Nephron (organoid): ENCODE results near the gene PIGQ.

Experiments
- H3K27ac Mint-ChIP-seq, 3 experiments: 2 replicates each; pipeline ENCODE4 v1.8.0; 2020; ENCODE audit warnings: mixed read lengths in 3 of 3, mild to moderate bottlenecking in 2 of 3, moderate library complexity in 1 of 3
- H3K27me3 Mint-ChIP-seq: 2 replicates; pipeline ENCODE4 v1.8.0; 2021; ENCODE audit warnings: low read depth, mild to moderate bottlenecking, moderate library complexity, mixed read lengths
- H3K36me3 Mint-ChIP-seq: 2 replicates; pipeline ENCODE4 v1.8.0; 2020; ENCODE audit warnings: low read depth, mixed read lengths
- H3K4me1 Mint-ChIP-seq: 2 replicates; pipeline ENCODE4 v1.8.0; 2020; ENCODE audit warnings: mixed read lengths
- H3K4me3 Mint-ChIP-seq, 3 experiments: 2 replicates each; pipeline ENCODE4 v1.8.0; 2020; ENCODE audit warnings: mild to moderate bottlenecking in 3 of 3, mixed read lengths in 3 of 3, moderate library complexity in 2 of 3
- H3K9me3 Mint-ChIP-seq: 2 replicates; pipeline ENCODE4 v1.8.0; 2020; ENCODE audit warnings: mixed read lengths
- TF ChIP-seq, protein P1 (sequence below), 3 experiments: fragments of 200-600 bp; sonication (generic); IDR thresholded peaks; one replicate each; pipeline ENCODE4 v1.5.0; 2021; ENCODE audit warnings: antibody characterized with exemption in 3 of 3; ENCODE audit not compliant: unreplicated experiment in 3 of 3

Gene PIGQ

DNA sequence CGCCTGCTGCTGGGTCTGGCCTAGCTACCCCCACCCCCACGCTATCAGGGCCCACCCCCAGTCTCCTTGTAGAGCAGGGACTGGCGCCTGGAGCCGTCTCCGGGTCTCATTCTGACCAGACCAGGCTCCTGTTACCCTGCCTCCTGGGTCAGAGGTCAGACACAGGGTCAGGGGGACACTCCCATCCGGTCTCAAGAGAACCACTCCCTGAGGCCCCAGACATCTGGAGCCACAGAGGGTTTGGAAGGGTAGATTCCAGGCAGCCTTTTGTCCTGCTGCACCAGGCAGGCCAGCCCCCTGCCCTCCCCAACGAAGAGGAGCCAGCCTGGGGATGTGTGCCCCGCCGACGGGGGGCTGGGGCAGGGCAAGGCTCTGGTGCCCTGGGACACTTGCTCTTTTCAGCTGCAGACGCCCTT lies 60.1 kb downstream of the PIGQ start:
- TF ChIP-seq, protein P1, sequence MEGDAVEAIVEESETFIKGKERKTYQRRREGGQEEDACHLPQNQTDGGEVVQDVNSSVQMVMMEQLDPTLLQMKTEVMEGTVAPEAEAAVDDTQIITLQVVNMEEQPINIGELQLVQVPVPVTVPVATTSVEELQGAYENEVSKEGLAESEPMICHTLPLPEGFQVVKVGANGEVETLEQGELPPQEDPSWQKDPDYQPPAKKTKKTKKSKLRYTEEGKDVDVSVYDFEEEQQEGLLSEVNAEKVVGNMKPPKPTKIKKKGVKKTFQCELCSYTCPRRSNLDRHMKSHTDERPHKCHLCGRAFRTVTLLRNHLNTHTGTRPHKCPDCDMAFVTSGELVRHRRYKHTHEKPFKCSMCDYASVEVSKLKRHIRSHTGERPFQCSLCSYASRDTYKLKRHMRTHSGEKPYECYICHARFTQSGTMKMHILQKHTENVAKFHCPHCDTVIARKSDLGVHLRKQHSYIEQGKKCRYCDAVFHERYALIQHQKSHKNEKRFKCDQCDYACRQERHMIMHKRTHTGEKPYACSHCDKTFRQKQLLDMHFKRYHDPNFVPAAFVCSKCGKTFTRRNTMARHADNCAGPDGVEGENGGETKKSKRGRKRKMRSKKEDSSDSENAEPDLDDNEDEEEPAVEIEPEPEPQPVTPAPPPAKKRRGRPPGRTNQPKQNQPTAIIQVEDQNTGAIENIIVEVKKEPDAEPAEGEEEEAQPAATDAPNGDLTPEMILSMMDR (IDR thresholded peaks at IDR 0.05; ENCODE audit: unreplicated experiment in 3 of 3), result no peak
- peak overlapping the region in 1 of 3 experiments; percentile 76 for H3K27ac Mint-ChIP-seq
- H3K36me3 Mint-ChIP-seq, result peaks cover 13% of the 10 kb centered on the region
- peak overlapping the region in 1 of 3 experiments; percentile 59 for H3K4me3 Mint-ChIP-seq
- H3K9me3 Mint-ChIP-seq, result no peaks in the 10 kb centered on the region
- H3K4me1 Mint-ChIP-seq, result peaks cover 10% of the 10 kb centered on the region
- H3K27me3 Mint-ChIP-seq, result no peaks in the 10 kb centered on the region

DNA sequence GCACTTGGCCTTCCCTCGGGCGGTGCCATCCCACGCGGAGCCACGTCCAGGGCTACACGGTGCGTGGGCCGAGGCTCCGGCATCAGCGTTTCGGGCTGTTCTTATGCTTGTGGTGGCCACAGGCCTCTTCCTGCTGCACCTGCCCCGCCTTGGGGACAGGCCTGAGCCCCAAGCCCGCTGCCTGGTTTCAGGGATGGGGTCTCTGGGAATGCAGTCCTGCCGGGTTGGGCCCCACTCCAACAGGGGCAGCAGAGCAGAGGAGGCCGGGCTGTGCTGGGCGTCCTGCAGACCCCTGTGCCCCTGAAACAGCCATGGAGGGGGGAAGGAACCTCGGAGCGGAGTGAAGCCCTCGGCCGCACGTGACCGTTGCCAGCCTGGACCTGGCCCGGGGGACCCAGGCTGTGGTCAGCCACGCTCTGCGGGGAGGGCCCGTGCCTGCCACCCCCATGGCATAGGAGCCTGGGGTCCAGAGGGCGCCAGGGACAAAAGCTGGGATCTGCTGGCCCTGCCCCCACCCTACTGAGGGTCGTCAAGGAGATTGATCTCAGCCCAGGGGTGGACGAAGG lies 60.6 kb downstream of the PIGQ start:
- peak overlapping the region in 1 of 3 experiments; percentile 76 for H3K27ac Mint-ChIP-seq

DNA sequence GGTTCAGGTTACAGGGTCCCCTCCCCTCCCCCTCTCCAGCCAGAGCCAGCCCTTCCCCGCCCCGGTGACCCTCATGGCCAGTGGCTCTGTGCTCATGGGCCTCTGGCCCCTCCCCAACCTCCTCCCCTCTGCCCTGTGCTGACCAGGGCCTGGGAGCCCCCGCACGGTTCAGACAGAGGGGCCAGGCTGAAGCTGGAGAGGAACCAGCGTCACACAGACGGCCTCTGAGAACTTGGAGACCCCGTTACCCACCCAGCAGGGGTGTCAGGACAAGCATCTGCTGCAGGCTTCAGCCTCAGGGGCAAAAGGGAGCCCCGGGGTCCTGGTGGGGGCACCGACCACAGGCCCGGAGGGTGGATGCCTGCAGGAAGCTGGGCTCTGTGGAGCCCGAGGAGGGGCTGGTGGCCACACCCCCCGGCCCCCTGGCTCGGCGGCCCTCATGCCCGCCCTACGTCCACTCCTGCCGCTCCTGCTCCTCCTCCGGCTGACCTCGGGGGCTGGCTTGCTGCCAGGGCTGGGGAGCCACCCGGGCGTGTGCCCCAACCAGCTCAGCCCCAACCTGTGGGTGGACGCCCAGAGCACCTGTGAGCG lies 61.1 kb downstream of the PIGQ start, which contains the start of gene WFIKKN1:
Gene WFIKKN1, plus strand, starts transcription at position 171 of the 591 bp plus-strand sequence. Its CDS starts 269 bp downstream, at position 440.
- Mint-ChIP-seq H3K4me3 (peak within 1 kb of the TSS in 2 of 3 experiments; percentile 56 to 71), H3K9me3 (no peaks in the 10 kb centered on the region), H3K27me3 (no peaks in the 10 kb centered on the region), H3K27ac (peak within 1 kb of the TSS in 1 of 3 experiments; percentile 76), H3K36me3 (peaks cover 13% of the 10 kb centered on the region), H3K4me1 (peaks cover 10% of the 10 kb centered on the region)
- TF ChIP-seq, protein P1 (IDR thresholded peaks at IDR 0.05; ENCODE audit: unreplicated experiment in 3 of 3), result no peak

More for the DNA sequence above, 60.6 kb downstream of the PIGQ start:
- Mint-ChIP-seq H3K9me3 (no peaks in the 10 kb centered on the region), H3K36me3 (peaks cover 13% of the 10 kb centered on the region), H3K4me1 (peaks cover 10% of the 10 kb centered on the region), H3K4me3 (peak overlapping the region in 1 of 3 experiments; percentile 51), H3K27me3 (no peaks in the 10 kb centered on the region)
- TF ChIP-seq, protein P1 (IDR thresholded peaks at IDR 0.05; ENCODE audit: unreplicated experiment in 3 of 3), result no peak

DNA sequence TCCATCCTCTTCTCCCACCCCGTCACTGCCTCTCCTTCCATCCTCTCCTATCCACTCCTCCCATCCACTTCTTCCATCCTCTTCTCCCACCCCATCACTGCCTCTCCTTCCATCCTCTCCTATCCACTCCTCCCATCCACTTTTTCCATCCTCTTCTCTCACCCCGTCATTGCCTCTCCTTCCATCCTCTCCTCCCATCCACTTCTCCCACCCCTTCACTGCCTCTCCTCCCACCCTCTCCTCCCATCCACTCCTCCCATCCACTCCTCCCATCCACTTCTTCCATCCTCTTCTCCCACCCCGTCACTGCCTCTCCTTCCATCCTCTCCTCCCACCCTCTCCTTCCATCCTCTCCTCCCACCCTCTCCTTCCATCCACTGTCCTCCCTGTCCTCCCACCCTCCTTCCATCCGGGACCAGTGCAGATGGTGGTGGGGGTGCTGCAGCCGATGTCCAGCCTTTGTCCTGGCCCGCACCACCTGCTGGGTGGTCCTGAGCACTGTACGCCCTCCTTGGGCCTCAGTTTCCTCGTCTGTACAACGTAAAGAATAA lies 62.1 kb downstream of the PIGQ start:
- peaks cover 14% of the 10 kb centered on the region for H3K4me1 Mint-ChIP-seq

DNA sequence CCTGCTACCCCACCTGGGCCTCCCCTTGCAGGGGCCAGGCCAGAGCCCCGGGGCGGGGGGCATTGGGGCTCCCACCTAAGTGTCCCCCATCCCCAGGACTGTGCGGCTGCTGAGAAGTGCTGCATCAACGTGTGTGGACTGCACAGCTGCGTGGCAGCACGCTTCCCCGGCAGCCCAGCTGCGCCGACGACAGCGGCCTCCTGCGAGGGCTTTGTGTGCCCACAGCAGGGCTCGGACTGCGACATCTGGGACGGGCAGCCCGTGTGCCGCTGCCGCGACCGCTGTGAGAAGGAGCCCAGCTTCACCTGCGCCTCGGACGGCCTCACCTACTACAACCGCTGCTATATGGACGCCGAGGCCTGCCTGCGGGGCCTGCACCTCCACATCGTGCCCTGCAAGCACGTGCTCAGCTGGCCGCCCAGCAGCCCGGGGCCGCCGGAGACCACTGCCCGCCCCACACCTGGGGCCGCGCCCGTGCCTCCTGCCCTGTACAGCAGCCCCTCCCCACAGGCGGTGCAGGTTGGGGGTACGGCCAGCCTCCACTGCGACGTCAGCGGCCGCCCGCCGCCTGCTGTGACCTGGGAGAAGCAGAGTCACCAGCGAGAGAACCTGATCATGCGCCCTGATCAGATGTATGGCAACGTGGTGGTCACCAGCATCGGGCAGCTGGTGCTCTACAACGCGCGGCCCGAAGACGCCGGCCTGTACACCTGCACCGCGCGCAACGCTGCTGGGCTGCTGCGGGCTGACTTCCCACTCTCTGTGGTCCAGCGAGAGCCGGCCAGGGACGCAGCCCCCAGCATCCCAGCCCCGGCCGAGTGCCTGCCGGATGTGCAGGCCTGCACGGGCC lies 62.9 kb downstream of the PIGQ start:
- Mint-ChIP-seq H3K4me1 (peaks cover 14% of the 10 kb centered on the region), H3K36me3 (peaks cover 7% of the 10 kb centered on the region), H3K27ac (no peak overlapping the region), H3K4me3 (no peak overlapping the region), H3K27me3 (peaks cover 5% of the 10 kb centered on the region), H3K9me3 (no peaks in the 10 kb centered on the region)
- TF ChIP-seq, protein P1 (IDR thresholded peaks at IDR 0.05; ENCODE audit: unreplicated experiment in 3 of 3), result no peak

More for the DNA sequence above, 62.1 kb downstream of the PIGQ start:
- Mint-ChIP-seq H3K27me3 (peaks cover 5% of the 10 kb centered on the region), H3K9me3 (no peaks in the 10 kb centered on the region), H3K36me3 (peaks cover 8% of the 10 kb centered on the region), H3K27ac (peak overlapping the region in 1 of 3 experiments; percentile 59), H3K4me3 (peak overlapping the region; percentile 30 to 71 (median 56))
- TF ChIP-seq, protein P1 (IDR thresholded peaks at IDR 0.05; ENCODE audit: unreplicated experiment in 3 of 3), result no peak
